Sigmoid colon (tissue), 4 donors: ENCODE data around the gene CDH13.

Experiments used
- EP300 ChIP-seq, 4 donors: sonication (generic); formaldehyde crosslinking; IDR thresholded peaks; one replicate each; pipeline ENCODE4 v1.6.1; 2017; ENCODE audit warnings: antibody characterized with exemption in 4 of 4
- POLR2A ChIP-seq, 2 donors: fragments of 450-650 bp; IDR thresholded peaks; one replicate each; pipeline ENCODE4 v1.6.1; 2016; ENCODE audit warnings: antibody characterized with exemption in 2 of 2, mild to moderate bottlenecking in 2 of 2, moderate library complexity in 2 of 2
- POLR2AphosphoS5 ChIP-seq, 4 donors: sonication (generic); formaldehyde crosslinking; IDR thresholded peaks; one replicate each; pipeline ENCODE4 v1.6.1; 2017; ENCODE audit warnings: antibody characterized with exemption in 4 of 4
- TF ChIP-seq, protein P1 (sequence below), 4 experiments: fragments of 450-650 bp in 3 of 4; fragments of 200-600 bp in 1 of 4; IDR thresholded peaks; one replicate each; pipeline ENCODE4 v1.5.1; 2016 to 2019; ENCODE audit warnings: antibody characterized with exemption in 4 of 4, mild to moderate bottlenecking in 3 of 4, moderate library complexity in 2 of 4

DNA sequence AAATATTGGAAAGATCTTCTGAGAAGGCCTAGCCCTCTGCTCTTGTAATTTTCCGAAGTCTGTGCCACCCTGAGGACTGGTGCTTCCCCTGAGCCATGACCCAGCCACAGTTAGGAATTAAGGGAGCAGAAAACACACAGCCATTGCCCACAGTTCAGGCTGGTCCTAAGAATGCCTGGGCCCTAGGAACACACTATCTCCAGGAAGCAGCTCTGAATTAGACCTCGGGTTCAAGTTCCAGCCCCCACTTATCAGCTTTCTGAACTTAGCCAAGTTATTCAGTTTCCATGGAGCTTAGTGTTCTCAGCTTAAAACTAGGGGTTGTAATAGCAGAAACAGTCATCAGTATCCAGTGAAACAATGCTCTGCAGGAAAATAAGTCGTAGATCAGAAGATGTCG is 56.0 kb downstream of the CDH13 start:
- TF ChIP-seq POLR2AphosphoS5 (IDR thresholded peaks at IDR 0.05) (no peak), POLR2A (IDR thresholded peaks at IDR 0.05) (no peak), EP300 (IDR thresholded peaks at IDR 0.05) (no peak)
- TF ChIP-seq, protein P1, sequence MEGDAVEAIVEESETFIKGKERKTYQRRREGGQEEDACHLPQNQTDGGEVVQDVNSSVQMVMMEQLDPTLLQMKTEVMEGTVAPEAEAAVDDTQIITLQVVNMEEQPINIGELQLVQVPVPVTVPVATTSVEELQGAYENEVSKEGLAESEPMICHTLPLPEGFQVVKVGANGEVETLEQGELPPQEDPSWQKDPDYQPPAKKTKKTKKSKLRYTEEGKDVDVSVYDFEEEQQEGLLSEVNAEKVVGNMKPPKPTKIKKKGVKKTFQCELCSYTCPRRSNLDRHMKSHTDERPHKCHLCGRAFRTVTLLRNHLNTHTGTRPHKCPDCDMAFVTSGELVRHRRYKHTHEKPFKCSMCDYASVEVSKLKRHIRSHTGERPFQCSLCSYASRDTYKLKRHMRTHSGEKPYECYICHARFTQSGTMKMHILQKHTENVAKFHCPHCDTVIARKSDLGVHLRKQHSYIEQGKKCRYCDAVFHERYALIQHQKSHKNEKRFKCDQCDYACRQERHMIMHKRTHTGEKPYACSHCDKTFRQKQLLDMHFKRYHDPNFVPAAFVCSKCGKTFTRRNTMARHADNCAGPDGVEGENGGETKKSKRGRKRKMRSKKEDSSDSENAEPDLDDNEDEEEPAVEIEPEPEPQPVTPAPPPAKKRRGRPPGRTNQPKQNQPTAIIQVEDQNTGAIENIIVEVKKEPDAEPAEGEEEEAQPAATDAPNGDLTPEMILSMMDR (IDR thresholded peaks at IDR 0.05) = no peak
